Activated CD8-positive, alpha-beta memory T cell treated with anti-CD3 and anti-CD28 coated beads for 48 hours (primary cell): Measurements from ENCODE around the gene SLC12A6.
"Not testable (repeated sequence)": the region's sequence is repeated elsewhere in the genome, so short reads cannot be mapped to it uniquely, and the experiment has no call there.

Source experiments
- DNase-seq, 3 experiments: peaks; one replicate each; pipeline ENCODE4 v3.0.0-alpha.2; 2020; ENCODE audit warnings: low read depth in 2 of 3, low spot score in 2 of 3

The SLC12A6 gene

GRCh38 chr15:34337557-34338306 lies at the start of gene SLC12A6:
Gene SLC12A6 (minus strand): TSS chr15:34337781. CDS start chr15:34336680, 1,101 bp downstream.
- peak; percentile 77 to 86 (median 79) for DNase-seq

- DNase-seq: not testable (repeated sequence)
These were observed 44.4 kb upstream of the SLC12A6 start for GRCh38 chr15:34381829-34382521.

- DNase-seq: not testable (repeated sequence)
These were observed 42.9 kb upstream of the SLC12A6 start for GRCh38 chr15:34380491-34380890.

- no peak for DNase-seq
These were observed 39.3 kb upstream of the SLC12A6 start for GRCh38 chr15:34376856-34377255.

- DNase-seq: not testable (repeated sequence)
These were observed 38.0 kb upstream of the SLC12A6 start for GRCh38 chr15:34375541-34375940.

- no peak for DNase-seq
These were observed 37.2 kb upstream of the SLC12A6 start for GRCh38 chr15:34374816-34375215.

GRCh38 chr15:34373951-34374350 lies 36.4 kb upstream of the SLC12A6 start:
- DNase-seq: no peak

- DNase-seq: no peak
These were observed 33.1 kb upstream of the SLC12A6 start for GRCh38 chr15:34370643-34371042.

- no peak for DNase-seq
These were observed 32.5 kb upstream of the SLC12A6 start for GRCh38 chr15:34370129-34370528.

- peak; percentile 66 to 76 (median 74) for DNase-seq
These were observed 29.8 kb upstream of the SLC12A6 start, which contains the start of gene LPCAT4 for GRCh38 chr15:34367101-34368081. Gene LPCAT4 (minus strand): TSS chr15:34367196. CDS start chr15:34367100, 96 bp downstream.

- peak in 1 of 3 experiments; percentile 23 for DNase-seq
These were observed 28.9 kb upstream of the SLC12A6 start for GRCh38 chr15:34366271-34367065.

GRCh38 chr15:34365836-34366235 lies 28.3 kb upstream of the SLC12A6 start:
- DNase-seq: no peak

- DNase-seq: no peak
These were observed 27.7 kb upstream of the SLC12A6 start for GRCh38 chr15:34365091-34365825.

- DNase-seq: no peak
These were observed 26.5 kb upstream of the SLC12A6 start for GRCh38 chr15:34364041-34364440.

GRCh38 chr15:34362047-34362773 lies 24.6 kb upstream of the SLC12A6 start:
- no peak for DNase-seq

- DNase-seq: no peak
These were observed 23.7 kb upstream of the SLC12A6 start for GRCh38 chr15:34361278-34361677.

- no peak for DNase-seq
These were observed 22.7 kb upstream of the SLC12A6 start for GRCh38 chr15:34360298-34360697.

GRCh38 chr15:34359416-34359815 lies 21.8 kb upstream of the SLC12A6 start:
- DNase-seq: no peak

- DNase-seq: no peak
These were observed 21.4 kb upstream of the SLC12A6 start for GRCh38 chr15:34358948-34359347.
